HepG2 (cell line): ENCODE results near the gene IMP3. TPM values are rescaled to one million over a fixed set of nuclear protein-coding genes. Genes with fewer than 3 reads are reported as not detected.

Source experiments
- ATAC-seq: fragments of 200-7000 bp; cut with Tn5 transposase; 3 replicates; pipeline ENCODE4 v1.9.1; 2020; ENCODE audit warnings: mild to moderate bottlenecking, moderate library complexity
- BruUV-seq: library from RNA; stranded (reverse); fragments of 400-500 nt; replicated peaks from 2 replicates; lab custom pipeline; 2021; lab: Mats Ljungman, UMichigan
- CTCF ChIA-PET: fragments of 300-600 bp; formaldehyde crosslinking; extraction: SDS; loops from one replicate; lab custom pipeline; 2021; ENCODE audit warnings: low total read pairs, inconsistent platforms, low intra/inter-chr PET ratio; lab: Yijun Ruan, JAX
- POLR2A ChIA-PET: fragments of 350-600 bp; sonication (Branson Sonifier 250); formaldehyde crosslinking; loops from one replicate; lab custom pipeline; 2020; ENCODE audit warnings: antibody characterized with exemption, inconsistent platforms; lab: Yijun Ruan, JAX
- DNase-seq: peaks from one replicate; pipeline ENCODE4 v3.0.0-alpha.2; 2015; ENCODE audit warnings: low spot score
- FAIRE-seq: peaks from 3 replicates; lab custom pipeline; 2011; peaks lifted over from hg19 to GRCh38; lab: Jason Lieb, UNC
- H2AFZ ChIP-seq: one replicate; pipeline ENCODE4 v1.6.1; 2011; ENCODE audit warnings: low read length, inconsistent platforms
- H3K27ac ChIP-seq: fragments of 300-600 bp; 3 replicates; pipeline ENCODE4 v1.8.0; 2011; ENCODE audit warnings: mixed run types, mild to moderate bottlenecking, mixed read lengths, low read length, inconsistent platforms; ENCODE audit not compliant: insufficient read depth; ENCODE audit errors: extremely low read length
- H3K27me3 ChIP-seq, 2 experiments: fragments of 200-600 bp in 1 of 2; 2 replicates in 1 of 2; 3 replicates in 1 of 2; pipeline versions ENCODE4 v1.6.0 to v1.8.0; 2011; ENCODE audit warnings: low read length in 2 of 2, mild to moderate bottlenecking in 2 of 2, moderate library complexity in 2 of 2, inconsistent platforms in 1 of 2; ENCODE audit not compliant: insufficient read depth in 2 of 2, control insufficient read depth in 1 of 2
- H3K36me3 ChIP-seq, 2 experiments: fragments of 200-600 bp in 1 of 2; replicated peaks in 1 of 2; 2 replicates in 1 of 2; 3 replicates in 1 of 2; pipeline versions ENCODE4 v1.5.1 to v1.8.0; 2011; ENCODE audit warnings: low read length in 2 of 2, inconsistent platforms in 1 of 2; ENCODE audit not compliant: insufficient read depth in 2 of 2, control insufficient read depth in 1 of 2
- H3K4me1 ChIP-seq: 2 replicates; pipeline ENCODE4 v1.5.1; 2012; ENCODE audit warnings: low read length, inconsistent platforms; ENCODE audit not compliant: insufficient read depth
- H3K4me2 ChIP-seq: 2 replicates; pipeline ENCODE4 v1.6.0; 2011; ENCODE audit warnings: low read depth, low read length, inconsistent platforms
- H3K4me3 ChIP-seq, 3 experiments: fragments of 200-600 bp in 1 of 3; sonication (generic), shearing (Covaris generic) in 1 of 3; replicated peaks in 1 of 3; 2 replicates each; pipeline ENCODE4 v1.5.1; 2011 to 2016; ENCODE audit warnings: low read length in 3 of 3, inconsistent platforms in 2 of 3, low read depth in 2 of 3, mild to moderate bottlenecking in 2 of 3, control low read depth in 1 of 3, mixed read lengths in 1 of 3; ENCODE audit not compliant: insufficient read depth in 1 of 3
- H3K79me2 ChIP-seq: one replicate; pipeline ENCODE4 v1.6.1; 2011; ENCODE audit warnings: low read length, inconsistent platforms; ENCODE audit not compliant: insufficient read depth
- H3K9ac ChIP-seq: 2 replicates; pipeline ENCODE4 v1.6.0; 2011; ENCODE audit warnings: mild to moderate bottlenecking, low read depth, low read length, inconsistent platforms; ENCODE audit not compliant: insufficient read depth
- H3K9me3 ChIP-seq: 2 replicates; pipeline ENCODE4 v1.5.1; 2012; ENCODE audit warnings: mild to moderate bottlenecking, low read length
- H4K20me1 ChIP-seq: 2 replicates; pipeline ENCODE4 v1.6.0; 2011; ENCODE audit warnings: inconsistent platforms, mild to moderate bottlenecking, low read length, moderate library complexity; ENCODE audit not compliant: insufficient read depth
- EED ChIP-seq: sonication (generic); formaldehyde crosslinking; IDR thresholded peaks from 2 replicates; pipeline ENCODE4 v1.5.0; 2020; ENCODE audit warnings: mild to moderate bottlenecking, missing genetic modification reagents
- HHEX ChIP-seq: IDR thresholded peaks from 2 replicates; pipeline ENCODE4 v1.6.1; 2016; ENCODE audit warnings: control low read depth
- HNF1A ChIP-seq, 2 experiments: sonication (generic) in 1 of 2; formaldehyde crosslinking in 1 of 2; IDR thresholded peaks; 2 replicates each; pipeline versions ENCODE4 v1.4.0 to v1.6.1; 2016 to 2020; ENCODE audit warnings: borderline replicate concordance in 1 of 2, low read depth in 1 of 2, mild to moderate bottlenecking in 1 of 2, missing genetic modification reagents in 1 of 2
- IRF1 ChIP-seq: sonication (generic); formaldehyde crosslinking; IDR thresholded peaks from 2 replicates; pipeline ENCODE4 v1.4.0; 2020; ENCODE audit warnings: low read depth, mild to moderate bottlenecking, missing genetic modification reagents
- ZBTB25 ChIP-seq: IDR thresholded peaks from 2 replicates; pipeline ENCODE4 v1.6.1; 2018; ENCODE audit warnings: missing genetic modification reagents
- ZNF572 ChIP-seq: sonication (generic); formaldehyde crosslinking; IDR thresholded peaks from 2 replicates; pipeline ENCODE4 v1.5.1; 2020; ENCODE audit warnings: mild to moderate bottlenecking, missing genetic modification reagents
- ZNF619 ChIP-seq: sonication (generic); formaldehyde crosslinking; IDR thresholded peaks from 2 replicates; pipeline ENCODE4 v1.4.0; 2020; ENCODE audit warnings: mild to moderate bottlenecking, missing genetic modification reagents
- ZNF772 ChIP-seq: sonication (generic); formaldehyde crosslinking; IDR thresholded peaks from 2 replicates; pipeline ENCODE4 v1.5.0; 2020; ENCODE audit warnings: mild to moderate bottlenecking, missing genetic modification reagents
- WGBS: methylation state at CpG from one replicate; pipeline ENCODE4 v1.1.6; 2017; ENCODE audit warnings: low lambda C conversion rate; 5-methylcytosine and 5-hydroxymethylcytosine counted together
- in situ Hi-C: cut with HindIII; loops from 2 replicates; pipeline ENCODE4 v1.10.0; 2017; ENCODE audit warnings: low pct_unique_long_range_greater_than_20kb; ENCODE audit not compliant: extremely low pct_ligation_motif_present
- intact Hi-C: fragments of 100-400 bp; cut with micrococcal nuclease; formaldehyde crosslinking; loops from one replicate; pipeline ENCODE4 v1.10.0; 2022; ENCODE audit not compliant: unreplicated experiment
- polyA plus RNA-seq, 8 experiments: library from polyadenylated mRNA; depleted of rRNA in 3 of 8; stranded (reverse) in 7 of 8; unstranded in 1 of 8; fragments of >200 nt; fragmentation: Illumina TruSeq in 4 of 8; extraction: Trizol in 4 of 8; gene quantifications; 2 replicates each; pipeline versions ENCODE4 v1.2.1 to v1.2.3, GENCODE V29; 2011 to 2016; ENCODE audit warnings: low read depth in 4 of 8, missing spikeins in 1 of 8, mixed read lengths in 1 of 8; ENCODE audit not compliant: insufficient read depth in 1 of 8
- total RNA-seq, 5 experiments: library from RNA; depleted of rRNA; stranded (reverse); fragments of >200 nt; fragmentation: Illumina TruSeq; extraction: Trizol; gene quantifications; 2 replicates each; pipeline ENCODE4 v1.2.3, GENCODE V29; 2016; ENCODE audit warnings: low read depth in 1 of 5

Gene IMP3
- total and polyA plus RNA-seq, 2 of the 13 experiments (the other 11 are each of a cell fraction or from before 2014, with no cell fraction given): 38.3 to 143 TPM

GRCh38 chr15:75659928-75660645 is 20.1 kb upstream of the IMP3 start:
- ChIA-PET POLR2A (interaction anchor here (1.0 to 3.2 kb wide), 7 partner anchors 8 to 208 kb away, joined by 3 to 20 read pairs (median 8); partner anchors contain the start of genes IMP3, SIN3A and SNX33), CTCF (no interaction called here)
- Histone ChIP-seq H3K4me3 (no peak overlapping the region), H2AFZ (no peak overlapping the region), H4K20me1 (peaks cover 13% of the 10 kb centered on the region; the same call in 1 of the 2 replicates), H3K79me2 (peaks cover 12% of the 10 kb centered on the region), H3K9ac (no peak overlapping the region), H3K9me3 (no peaks in the 10 kb centered on the region), H3K36me3 (peaks cover 11 to 30% of the 10 kb centered on the region in 2 experiments; a peak in 4 of 5 replicates), H3K27ac (no peak overlapping the region), H3K4me2 (no peak overlapping the region), H3K27me3 (no peaks in the 10 kb centered on the region), H3K4me1 (peaks cover 48% of the 10 kb centered on the region)
- WGBS: 91% methylated on average over 13 of the region's 17 CpGs
- FAIRE-seq (no peak), DNase-seq (no peak), ATAC-seq (no peak)
- BruUV-seq: no TSS peak
- no peak for TF ChIP-seq ZNF772 (CRISPR knock-in tag)
- no peak for TF ChIP-seq IRF1 (CRISPR knock-in tag)
- no peak for TF ChIP-seq ZBTB25 (CRISPR knock-in tag)
- no peak for TF ChIP-seq ZNF619 (CRISPR knock-in tag)
- TF ChIP-seq HHEX (CRISPR knock-in tag): no peak
- no peak for TF ChIP-seq HNF1A (IDR thresholded peaks at IDR 0.05; ENCODE audit: low read depth)
- no peak for TF ChIP-seq HNF1A (CRISPR knock-in tag; IDR thresholded peaks at IDR 0.05; ENCODE audit: borderline replicate concordance)
- no peak for TF ChIP-seq EED (CRISPR knock-in tag)
- no peak for TF ChIP-seq ZNF572
- in situ Hi-C loops (no loop called here), intact Hi-C loops (no loop called here)
